H1 (cell line): ENCODE data around the gene FGF14. TPM values are rescaled to one million over a fixed set of nuclear protein-coding genes. Genes with fewer than 3 reads are reported as not detected.

Experiments used
- CTCF ChIA-PET: fragments of 300-600 bp; sonication (Branson Sonifier 250); formaldehyde crosslinking; loops from one replicate; lab custom pipeline; 2021; ENCODE audit not compliant: partially characterized antibody; lab: Charles Lee
- POLR2A ChIA-PET: fragments of 300-600 bp; sonication (Branson Sonifier 250); formaldehyde crosslinking; loops from one replicate; lab custom pipeline; 2021; ENCODE audit warnings: inconsistent platforms; ENCODE audit not compliant: partially characterized antibody; lab: Charles Lee
- DNase-seq, 2 experiments: peaks; one replicate each; pipeline versions ENCODE4 v3.0.0 to v3.0.0-alpha.2; 2010 to 2022; ENCODE audit warnings: low spot score in 2 of 2, low read depth in 1 of 2, mixed read lengths in 1 of 2
- FAIRE-seq: peaks from 2 replicates; lab custom pipeline; 2011; peaks lifted over from hg19 to GRCh38; lab: Jason Lieb, UNC
- H2AFZ ChIP-seq: 2 replicates; pipeline ENCODE4 v1.8.1; 2012; ENCODE audit warnings: low read length, inconsistent platforms
- H2AK5ac ChIP-seq: 2 replicates; pipeline ENCODE4 v1.6.1; 2013; ENCODE audit warnings: low read depth, low read length
- H2BK120ac ChIP-seq: replicated peaks from 2 replicates; pipeline ENCODE3; 2013; ENCODE audit warnings: low read depth, low read length, inconsistent platforms
- H2BK12ac ChIP-seq: 2 replicates; pipeline ENCODE4 v1.6.1; 2013; ENCODE audit warnings: low read depth, low read length
- H2BK15ac ChIP-seq: 2 replicates; pipeline ENCODE4 v1.6.1; 2013; ENCODE audit warnings: low read length
- H2BK20ac ChIP-seq: 2 replicates; pipeline ENCODE4 v1.6.1; 2013; ENCODE audit warnings: low read length
- H2BK5ac ChIP-seq: 2 replicates; pipeline ENCODE4 v1.6.1; 2013; ENCODE audit warnings: low read depth, low read length
- H3K14ac ChIP-seq: 2 replicates; pipeline ENCODE4 v1.6.1; 2013; ENCODE audit warnings: inconsistent platforms; ENCODE audit not compliant: insufficient read length
- H3K18ac ChIP-seq: 2 replicates; pipeline ENCODE4 v1.6.1; 2013; ENCODE audit warnings: low read length; ENCODE audit errors: extremely low read depth
- H3K23ac ChIP-seq: 2 replicates; pipeline ENCODE4 v1.6.1; 2013; ENCODE audit warnings: inconsistent platforms; ENCODE audit not compliant: insufficient read length
- H3K23me2 ChIP-seq: 2 replicates; pipeline ENCODE4 v1.6.1; 2013; ENCODE audit warnings: low read depth, low read length
- H3K27ac ChIP-seq: 2 replicates; pipeline ENCODE4 v1.6.1; 2011; ENCODE audit warnings: low read depth, low read length, inconsistent platforms
- H3K27me3 ChIP-seq, 4 experiments: replicated peaks in 1 of 4; 1 replicate in 1 of 4; 2 replicates in 3 of 4; pipeline versions ENCODE4 v1.6.1 to v1.8.1; 2011 to 2013; ENCODE audit warnings: low read length in 3 of 4, mild to moderate bottlenecking in 3 of 4, inconsistent platforms in 2 of 4, mixed read lengths in 2 of 4, moderate library complexity in 1 of 4; ENCODE audit not compliant: control insufficient read depth in 3 of 4, insufficient read depth in 3 of 4; ENCODE audit errors: extremely low read depth in 1 of 4
- H3K36me3 ChIP-seq, 4 experiments: 2 replicates each; pipeline versions ENCODE4 v1.6.1 to v1.8.1; 2011 to 2013; ENCODE audit warnings: mild to moderate bottlenecking in 4 of 4, low read length in 3 of 4, moderate library complexity in 2 of 4, control low read depth in 1 of 4, inconsistent platforms in 1 of 4; ENCODE audit not compliant: insufficient read depth in 4 of 4, control insufficient read depth in 2 of 4
- H3K4ac ChIP-seq: replicated peaks from 2 replicates; pipeline ENCODE3; 2013; ENCODE audit warnings: low read length, low read depth, mixed read lengths, inconsistent platforms; ENCODE audit not compliant: insufficient read length
- H3K4me1 ChIP-seq, 4 experiments: replicated peaks in 1 of 4; 1 replicate in 1 of 4; 2 replicates in 3 of 4; pipeline versions ENCODE4 v1.6.1 to v1.8.1; 2011 to 2013; ENCODE audit warnings: low read length in 3 of 4, inconsistent platforms in 2 of 4, mixed read lengths in 1 of 4; ENCODE audit not compliant: insufficient read depth in 4 of 4, control insufficient read depth in 3 of 4
- H3K4me2 ChIP-seq, 2 experiments: 2 replicates each; pipeline versions ENCODE4 v1.6.1 to v1.8.1; 2011 to 2013; ENCODE audit warnings: low read depth in 2 of 2, low read length in 2 of 2, control low read depth in 1 of 2, inconsistent platforms in 1 of 2, mild to moderate bottlenecking in 1 of 2; ENCODE audit not compliant: insufficient read depth in 1 of 2
- H3K4me3 ChIP-seq, 4 experiments: fragments of 200-600, 300-600 bp in 1 of 4; sonication (generic), shearing (Covaris generic), sonication (Bioruptor Twin) in 1 of 4; 2 replicates each; pipeline versions ENCODE4 v1.5.1 to v1.8.1; 2011 to 2016; ENCODE audit warnings: low read length in 4 of 4, low read depth in 3 of 4, control low read depth in 2 of 4, inconsistent platforms in 2 of 4, mild to moderate bottlenecking in 2 of 4, mixed read lengths in 1 of 4, moderate library complexity in 1 of 4; ENCODE audit not compliant: insufficient read depth in 2 of 4; ENCODE audit errors: extremely low read depth in 1 of 4
- H3K56ac ChIP-seq: replicated peaks from 2 replicates; pipeline ENCODE3; 2013; ENCODE audit warnings: low read depth, mild to moderate bottlenecking, mixed read lengths, low read length, inconsistent platforms; ENCODE audit not compliant: insufficient read length
- H3K79me1 ChIP-seq: 2 replicates; pipeline ENCODE4 v1.6.1; 2013; ENCODE audit warnings: low read depth, low read length, control low read depth
- H3K79me2 ChIP-seq, 2 experiments: 2 replicates each; pipeline versions ENCODE4 v1.6.1 to v1.8.1; 2012 to 2013; ENCODE audit warnings: low read length in 2 of 2, mild to moderate bottlenecking in 2 of 2, inconsistent platforms in 1 of 2; ENCODE audit not compliant: insufficient read depth in 2 of 2, control insufficient read depth in 1 of 2
- H3K9ac ChIP-seq, 4 experiments: replicated peaks in 1 of 4; 1 replicate in 1 of 4; 2 replicates in 3 of 4; pipeline versions ENCODE4 v1.6.1 to v1.8.1; 2011 to 2013; ENCODE audit warnings: low read depth in 3 of 4, low read length in 3 of 4, control low read depth in 2 of 4, mild to moderate bottlenecking in 2 of 4, moderate library complexity in 2 of 4, inconsistent platforms in 1 of 4; ENCODE audit errors: extremely low read depth in 1 of 4
- H3K9me3 ChIP-seq, 2 experiments: 2 replicates each; pipeline versions ENCODE4 v1.6.1 to v1.8.1; 2012 to 2013; ENCODE audit warnings: mild to moderate bottlenecking in 2 of 2, moderate library complexity in 2 of 2, control low read depth in 1 of 2, inconsistent platforms in 1 of 2, low read depth in 1 of 2, low read length in 1 of 2, mixed read lengths in 1 of 2; ENCODE audit not compliant: insufficient read depth in 2 of 2
- H4K20me1 ChIP-seq, 2 experiments: replicated peaks in 1 of 2; 2 replicates each; pipeline versions ENCODE3 to v1.8.1; 2011 to 2013; ENCODE audit warnings: inconsistent platforms in 2 of 2, low read length in 2 of 2, mild to moderate bottlenecking in 1 of 2; ENCODE audit not compliant: insufficient read depth in 2 of 2, control insufficient read depth in 1 of 2
- H4K5ac ChIP-seq: 2 replicates; pipeline ENCODE4 v1.6.1; 2013; ENCODE audit warnings: low read length, low read depth, mixed read lengths, inconsistent platforms; ENCODE audit not compliant: insufficient read length
- H4K8ac ChIP-seq: 2 replicates; pipeline ENCODE4 v1.8.0; 2013; ENCODE audit warnings: mild to moderate bottlenecking, moderate library complexity, low read length, inconsistent platforms; ENCODE audit not compliant: insufficient read depth; ENCODE audit errors: extremely low read depth
- H4K91ac ChIP-seq: replicated peaks from 2 replicates; pipeline ENCODE3; 2013; ENCODE audit warnings: low read length, mixed read lengths, inconsistent platforms; ENCODE audit not compliant: insufficient read length
- CEBPB ChIP-seq: IDR thresholded peaks from 2 replicates; pipeline ENCODE4 v1.6.1; 2012; ENCODE audit warnings: low read depth, low read length
- EP300 ChIP-seq, 2 experiments: IDR thresholded peaks; 1 replicate in 1 of 2; 2 replicates in 1 of 2; pipeline ENCODE4 v1.6.1; 2011 to 2012; ENCODE audit warnings: low read depth in 2 of 2, low read length in 2 of 2, mild to moderate bottlenecking in 2 of 2, borderline replicate concordance in 1 of 2, inconsistent platforms in 1 of 2, moderate library complexity in 1 of 2
- HDAC2 ChIP-seq, 2 experiments: fragments of 300-600 bp in 1 of 2; sonication (generic) in 1 of 2; IDR thresholded peaks; 2 replicates each; pipeline ENCODE4 v1.6.1; 2011 to 2012; ENCODE audit warnings: low read depth in 2 of 2, low read length in 2 of 2, mild to moderate bottlenecking in 2 of 2, moderate library complexity in 2 of 2, borderline replicate concordance in 1 of 2, inconsistent platforms in 1 of 2
- HDAC6 ChIP-seq: IDR thresholded peaks from one replicate; pipeline ENCODE4 v1.7.1; 2012; ENCODE audit warnings: low read depth, mild to moderate bottlenecking, inconsistent platforms, low read length, moderate library complexity
- POLR2A ChIP-seq, 2 experiments: IDR thresholded peaks; 1 replicate in 1 of 2; 2 replicates in 1 of 2; pipeline ENCODE4 v1.6.1; 2011; ENCODE audit warnings: low read depth in 2 of 2, low read length in 2 of 2, mild to moderate bottlenecking in 2 of 2; ENCODE audit errors: control extremely low read depth in 1 of 2
- POLR2AphosphoS5 ChIP-seq: IDR thresholded peaks from 2 replicates; pipeline ENCODE4 v1.6.1; 2011; ENCODE audit warnings: low read depth, low read length
- POU5F1 ChIP-seq: IDR thresholded peaks from 2 replicates; pipeline ENCODE4 v1.6.1; 2011; ENCODE audit warnings: low read depth, mild to moderate bottlenecking, low read length, moderate library complexity
- TAF7 ChIP-seq: optimal IDR thresholded peaks from 2 replicates; pipeline ENCODE3; 2011; ENCODE audit warnings: low read depth, mild to moderate bottlenecking, inconsistent platforms, low read length, moderate library complexity, borderline replicate concordance
- TEAD4 ChIP-seq: IDR thresholded peaks from 2 replicates; pipeline ENCODE4 v1.6.1; 2012; ENCODE audit warnings: low read depth, low read length, inconsistent platforms, mixed read lengths
- YY1 ChIP-seq: IDR thresholded peaks from 2 replicates; pipeline ENCODE4 v1.6.1; 2011; ENCODE audit warnings: low read depth, mild to moderate bottlenecking, low read length
- WGBS, 2 experiments: shearing (Covaris generic) in 1 of 2; methylation state at CpG; one replicate each; pipeline versions ENCODE4 v1.1.6 to v1.1.7; 2013 to 2015; ENCODE audit warnings: low lambda C conversion rate in 2 of 2, mixed read lengths in 2 of 2, inconsistent platforms in 1 of 2, low coverage in 1 of 2, missing lambda C conversion rate in 1 of 2; ENCODE audit not compliant: insufficient replicate concordance in 2 of 2, insufficient coverage in 1 of 2, insufficient read length in 1 of 2; ENCODE audit errors: extremely low coverage in 1 of 2, missing lambda C conversion rate in 1 of 2; 5-methylcytosine and 5-hydroxymethylcytosine counted together
- polyA plus RNA-seq, 7 experiments: library from polyadenylated mRNA; depleted of rRNA in 3 of 7; stranded (reverse) in 5 of 7; unstranded in 2 of 7; fragments of >200 nt in 5 of 7; fragments of 200-250 nt in 2 of 7; gene quantifications; 1 replicate in 5 of 7; 2 replicates in 1 of 7; 4 replicates in 1 of 7; pipeline versions ENCODE4 v1.2.1 to v1.2.3, GENCODE V29; 2011 to 2013; ENCODE audit warnings: missing spikeins in 2 of 7, mixed read lengths in 2 of 7
- total RNA-seq: library from RNA; stranded (reverse); fragmentation: NEBNext Ultra II Directional; extraction: Animal tissue kit (Norgen Biotek cat#: 25700); gene quantifications from 2 replicates; pipeline ENCODE4 v1.2.1, GENCODE V29; 2021
- TF ChIP-seq, protein P1 (sequence below): IDR thresholded peaks from 2 replicates; pipeline ENCODE4 v1.6.1; 2012; ENCODE audit warnings: low read length, inconsistent platforms

Gene FGF14
- total and polyA plus RNA-seq, 2 of the 8 experiments (the other 6 are each of a cell fraction or from before 2014, with no cell fraction given) = 0.05 to 0.58 TPM

DNA sequence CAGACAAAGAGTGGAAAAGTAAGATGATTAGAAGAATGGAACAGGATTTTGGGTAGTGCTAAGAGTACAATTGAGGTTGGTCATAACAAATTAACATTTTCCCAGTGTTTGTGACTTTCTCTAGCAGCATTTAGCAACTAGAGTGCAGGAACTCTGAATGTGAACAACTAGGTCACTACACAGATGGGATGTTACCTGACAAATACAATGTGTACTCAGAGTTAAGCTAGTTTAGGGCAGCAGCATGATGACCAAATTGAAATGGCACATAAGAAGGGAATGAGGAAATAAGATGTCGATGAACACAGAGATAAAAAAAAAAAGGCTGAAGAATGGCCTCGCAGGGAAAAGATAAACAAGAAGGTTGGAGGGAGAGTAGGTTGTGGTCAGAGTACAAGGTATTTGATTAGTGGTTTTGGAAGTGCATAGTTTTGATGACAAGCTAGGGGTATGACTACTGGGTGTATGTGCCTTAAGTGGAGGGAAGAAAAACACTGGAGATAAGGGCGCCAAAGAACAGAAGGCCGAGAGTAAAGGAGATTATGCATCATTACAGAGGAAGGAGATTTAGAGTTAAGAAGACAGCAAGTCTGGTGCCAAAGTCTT is 381.1 kb downstream of the FGF14 start:
- H2BK120ac ChIP-seq = no peak overlapping the region
- H3K23me2 ChIP-seq = no peaks in the 10 kb centered on the region
- WGBS, 2 experiments = 88% methylated on average over 4 of the region's 4 CpGs; no CpG with 5 or more reads in 1 of the 2 experiments
- no peak overlapping the region for H3K14ac ChIP-seq
- H3K23ac ChIP-seq = no peak overlapping the region
- no peak overlapping the region for H3K56ac ChIP-seq
- no peak overlapping the region for H2BK12ac ChIP-seq
- no peaks in the 10 kb centered on the region for H3K4me1 ChIP-seq
- peaks cover 0 to 8% of the 10 kb centered on the region in 2 experiments; a peak in 3 of 4 replicates for H3K9me3 ChIP-seq
- ChIA-PET POLR2A (no interaction called here), CTCF (interaction anchor here (1.2 kb wide), 1 partner anchor 71 kb away, joined by 5 read pairs; no protein-coding TSS in a partner anchor)
- H3K27me3 ChIP-seq = no peaks in the 10 kb centered on the region
- H2BK20ac ChIP-seq = no peak overlapping the region
- no peak overlapping the region for H3K4me3 ChIP-seq
- H3K79me2 ChIP-seq = no peaks in the 10 kb centered on the region
- H3K18ac ChIP-seq = no peak overlapping the region
- no peak overlapping the region for H3K27ac ChIP-seq
- H4K20me1 ChIP-seq = no peaks in the 10 kb centered on the region
- no peak overlapping the region for H4K8ac ChIP-seq
- no peak overlapping the region for H3K4ac ChIP-seq
- H3K79me1 ChIP-seq = no peaks in the 10 kb centered on the region
- FAIRE-seq (no peak), DNase-seq (no peak)
- no peak overlapping the region for H4K91ac ChIP-seq
- no peak overlapping the region for H2AFZ ChIP-seq
- H2BK15ac ChIP-seq = no peak overlapping the region
- H2AK5ac ChIP-seq = no peak overlapping the region
- H4K5ac ChIP-seq = no peak overlapping the region
- no peak overlapping the region for H3K9ac ChIP-seq
- H3K36me3 ChIP-seq = no peaks in the 10 kb centered on the region
- no peak overlapping the region for H2BK5ac ChIP-seq
- no peak overlapping the region for H3K4me2 ChIP-seq
- no peak for TF ChIP-seq POLR2A (IDR thresholded peaks at IDR 0.05; ENCODE audit: control extremely low read depth in 1 of 2, low read depth in 2 of 2, low read length in 2 of 2)
- TF ChIP-seq, protein P1, sequence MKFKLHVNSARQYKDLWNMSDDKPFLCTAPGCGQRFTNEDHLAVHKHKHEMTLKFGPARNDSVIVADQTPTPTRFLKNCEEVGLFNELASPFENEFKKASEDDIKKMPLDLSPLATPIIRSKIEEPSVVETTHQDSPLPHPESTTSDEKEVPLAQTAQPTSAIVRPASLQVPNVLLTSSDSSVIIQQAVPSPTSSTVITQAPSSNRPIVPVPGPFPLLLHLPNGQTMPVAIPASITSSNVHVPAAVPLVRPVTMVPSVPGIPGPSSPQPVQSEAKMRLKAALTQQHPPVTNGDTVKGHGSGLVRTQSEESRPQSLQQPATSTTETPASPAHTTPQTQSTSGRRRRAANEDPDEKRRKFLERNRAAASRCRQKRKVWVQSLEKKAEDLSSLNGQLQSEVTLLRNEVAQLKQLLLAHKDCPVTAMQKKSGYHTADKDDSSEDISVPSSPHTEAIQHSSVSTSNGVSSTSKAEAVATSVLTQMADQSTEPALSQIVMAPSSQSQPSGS = no peak
- TF ChIP-seq TAF7 = no peak
- TF ChIP-seq CEBPB = no peak
- no peak for TF ChIP-seq HDAC2 (IDR thresholded peaks at IDR 0.05; ENCODE audit: borderline replicate concordance in 1 of 2, low read depth in 2 of 2, low read length in 2 of 2)
- no peak for TF ChIP-seq HDAC6
- no peak for TF ChIP-seq POLR2AphosphoS5
- TF ChIP-seq EP300 (IDR thresholded peaks at IDR 0.05; ENCODE audit: borderline replicate concordance in 1 of 2, low read depth in 2 of 2, low read length in 2 of 2) = no peak
- TF ChIP-seq TEAD4 = no peak
- TF ChIP-seq POU5F1 = no peak
- TF ChIP-seq YY1 = no peak
